Kidney glomerular epithelial cell (primary cell): ENCODE measurements around the gene IL10RA.
"Not testable (repeated sequence)": the region's sequence is repeated elsewhere in the genome, so short reads cannot be mapped to it uniquely, and the experiment has no call there.

Experiments
- DNase-seq: peaks from one replicate; lab custom pipeline; 2025; lab: John Stamatoyannopoulos, UW

IL10RA gene

DNA sequence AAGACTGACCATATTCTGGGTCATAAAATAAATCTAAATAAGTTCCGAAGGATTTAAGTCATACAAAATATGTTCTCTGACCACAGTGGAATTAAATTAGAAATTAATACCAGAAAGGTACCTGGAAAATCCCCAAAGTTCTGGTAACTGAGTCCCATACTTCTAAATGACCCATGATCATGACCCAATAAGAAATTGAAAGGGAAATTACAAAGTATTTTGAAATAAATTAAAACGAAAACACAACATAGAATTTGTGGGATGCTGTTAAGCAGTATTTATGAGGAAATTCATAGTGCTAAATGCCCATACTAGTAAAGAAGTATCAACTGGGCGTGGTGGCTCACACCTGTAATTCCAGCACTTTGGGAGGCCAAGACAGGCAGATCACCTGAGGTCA, 23.4 kb upstream of the IL10RA start:
- no peak for DNase-seq

DNA sequence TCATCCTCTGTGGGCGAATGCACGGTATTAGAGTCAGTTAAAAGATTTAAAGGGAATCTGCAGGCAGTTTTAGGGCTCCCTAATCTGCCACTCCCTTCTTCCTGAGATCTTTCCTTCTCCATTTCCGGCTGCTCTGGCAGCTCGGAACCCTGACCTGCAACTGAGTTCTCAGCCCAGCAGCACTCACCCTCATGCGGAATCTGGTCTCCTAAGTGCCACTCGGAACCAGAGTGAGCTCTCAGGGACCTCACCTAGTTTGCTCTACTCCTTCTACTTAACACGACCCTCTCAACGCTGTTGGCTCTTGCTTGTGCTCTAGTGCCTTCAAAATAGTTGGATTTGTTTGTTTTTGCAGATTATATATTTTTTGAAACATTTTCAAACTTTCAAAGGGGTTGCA, 19.3 kb upstream of the IL10RA start:
- DNase-seq = no peak

DNA sequence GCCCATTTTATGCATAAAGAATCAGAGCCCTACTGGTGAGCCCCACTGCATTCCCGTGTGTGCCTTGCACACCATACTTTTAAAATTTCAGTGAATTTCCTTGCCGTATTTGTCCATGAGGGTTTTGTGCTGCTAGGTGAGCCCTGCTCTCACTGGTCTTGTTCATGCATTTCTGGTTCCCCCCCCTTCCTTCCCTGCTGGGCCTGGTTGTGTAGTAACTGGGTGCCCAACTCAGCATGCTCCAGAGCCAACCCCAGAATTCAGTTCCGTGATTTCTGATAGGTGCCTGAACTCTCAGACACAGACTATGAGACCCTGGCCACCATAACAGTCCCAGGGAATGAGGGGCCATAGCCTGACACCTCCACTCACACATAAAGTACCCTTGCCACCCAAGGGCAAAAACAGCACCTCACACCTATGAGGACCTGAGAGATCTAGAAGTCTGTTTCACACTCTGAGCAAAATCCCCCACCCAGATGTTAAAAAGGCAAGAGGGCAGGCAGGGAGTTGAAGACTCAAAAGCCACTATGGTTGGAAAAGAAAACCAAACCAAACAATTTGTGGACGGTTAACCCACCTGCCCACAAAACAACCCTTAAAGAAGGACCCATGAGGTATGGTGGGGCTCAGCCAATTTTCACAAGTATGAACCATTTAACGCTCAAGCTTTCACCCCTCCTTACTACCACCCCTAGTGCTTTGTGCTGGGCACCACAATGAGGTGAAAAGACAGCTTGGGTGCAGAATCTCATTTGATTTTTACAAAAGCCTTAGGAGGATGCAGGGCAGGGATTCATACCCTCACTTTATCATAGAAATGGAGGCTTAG, 16.8 kb upstream of the IL10RA start:
- no peak for DNase-seq

DNA sequence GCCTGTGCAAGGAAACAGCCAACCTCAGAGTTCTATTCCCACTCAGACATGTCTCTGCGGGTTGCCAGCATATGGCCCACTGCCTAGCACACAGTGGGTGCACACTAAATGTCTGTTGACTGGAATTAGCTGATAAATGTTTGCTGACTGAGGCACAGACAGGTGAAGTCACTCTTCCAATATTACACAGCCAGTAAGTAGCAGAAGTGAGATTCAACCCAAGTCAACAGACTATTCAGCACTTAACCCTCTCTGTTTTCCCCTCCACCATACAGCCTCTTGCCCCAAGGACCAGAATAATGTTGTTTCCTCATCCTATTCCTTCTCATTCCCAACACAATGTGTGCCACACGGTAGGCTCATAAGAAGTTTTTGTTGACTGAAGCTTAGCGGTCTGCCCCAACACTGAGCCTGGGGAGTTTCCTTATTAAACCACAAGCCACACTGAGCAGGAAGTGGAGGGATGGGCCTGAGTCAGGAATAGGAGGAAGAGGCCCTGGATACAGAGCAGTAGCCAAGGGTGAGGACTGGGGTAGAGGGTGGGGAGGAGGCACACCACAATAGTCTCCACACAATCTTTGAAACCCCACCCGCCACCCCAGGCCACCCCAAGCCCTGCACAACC, 15.7 kb upstream of the IL10RA start:
- DNase-seq = peak; percentile 36

DNA sequence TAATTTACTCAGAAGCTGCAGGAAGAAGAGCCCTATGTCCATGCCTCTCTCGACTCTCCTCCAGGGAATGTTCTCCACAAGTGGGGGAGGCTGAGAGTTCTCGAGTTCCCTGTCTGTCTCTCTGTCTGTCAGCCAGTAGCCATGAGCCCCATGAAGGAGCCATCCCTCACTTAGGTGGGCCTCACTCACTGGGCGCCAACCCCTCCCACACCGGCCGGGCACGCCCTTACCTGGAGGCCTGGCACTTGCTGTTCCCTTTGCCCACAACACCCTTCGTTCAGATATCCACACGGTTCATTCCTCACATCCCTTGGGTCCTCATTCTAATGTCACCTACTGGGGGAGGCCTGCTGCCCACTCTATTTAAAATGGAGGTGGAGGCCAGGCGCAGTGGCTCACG, 14.2 kb upstream of the IL10RA start:
- no peak for DNase-seq

DNA sequence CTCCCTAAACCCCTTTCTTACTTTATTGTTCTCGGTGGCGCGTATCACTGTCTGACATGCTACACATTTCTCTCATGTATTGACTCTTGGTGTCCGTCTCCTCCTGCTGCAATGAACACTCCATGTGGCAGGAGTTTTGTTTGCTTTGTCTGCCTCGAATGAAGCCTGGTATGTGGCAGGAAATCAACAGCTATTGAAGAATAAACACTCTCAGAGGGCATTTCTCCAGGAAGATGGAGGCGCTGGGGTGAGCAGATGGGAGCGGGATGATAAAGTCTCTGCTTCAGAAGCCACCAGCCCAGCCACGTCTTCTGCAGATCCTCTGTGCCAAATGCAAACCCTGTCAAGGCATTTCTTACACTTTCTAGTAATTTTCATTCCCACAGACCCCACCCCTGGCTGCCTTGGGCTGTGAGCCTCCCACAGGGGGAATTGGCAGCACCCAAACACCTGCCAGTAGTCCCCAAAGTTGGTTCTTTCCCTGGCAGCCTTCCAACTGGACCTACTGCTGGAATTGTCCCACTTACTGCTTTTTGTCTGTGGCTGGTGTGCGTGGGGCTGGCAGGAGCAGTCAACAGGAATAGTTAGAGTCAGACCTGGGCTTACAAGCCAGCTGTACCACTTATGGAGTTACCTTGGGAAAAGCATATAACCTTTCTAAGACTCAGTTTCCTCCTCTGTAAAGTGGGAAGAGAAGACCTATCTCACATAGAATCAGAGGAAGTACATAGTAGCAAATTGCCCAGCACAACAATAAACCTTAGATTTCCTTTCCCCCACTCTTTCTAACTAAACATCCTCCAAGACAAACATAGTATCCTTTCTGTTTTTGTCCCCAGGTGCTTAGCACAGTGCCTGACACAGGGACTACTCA, 13.3 kb upstream of the IL10RA start:
- DNase-seq = peak; percentile 49

DNA sequence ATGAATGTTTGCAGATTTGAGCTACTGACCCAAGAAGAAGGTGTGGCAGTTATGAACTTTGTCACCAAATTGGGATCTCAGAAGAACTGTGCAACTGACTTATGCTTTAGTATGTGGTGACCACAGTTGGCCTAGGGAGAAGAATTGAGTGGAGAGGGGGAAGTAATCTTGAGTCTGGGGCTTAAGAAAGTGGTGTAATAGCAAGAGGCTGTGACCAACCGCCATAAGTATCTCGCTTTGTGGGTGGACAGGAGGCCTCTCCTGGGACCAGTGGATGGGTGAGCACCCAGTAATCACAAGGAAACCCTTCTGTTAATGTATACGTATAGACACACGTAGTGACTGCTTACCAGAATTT, 12.7 kb upstream of the IL10RA start:
- no peak for DNase-seq

DNA sequence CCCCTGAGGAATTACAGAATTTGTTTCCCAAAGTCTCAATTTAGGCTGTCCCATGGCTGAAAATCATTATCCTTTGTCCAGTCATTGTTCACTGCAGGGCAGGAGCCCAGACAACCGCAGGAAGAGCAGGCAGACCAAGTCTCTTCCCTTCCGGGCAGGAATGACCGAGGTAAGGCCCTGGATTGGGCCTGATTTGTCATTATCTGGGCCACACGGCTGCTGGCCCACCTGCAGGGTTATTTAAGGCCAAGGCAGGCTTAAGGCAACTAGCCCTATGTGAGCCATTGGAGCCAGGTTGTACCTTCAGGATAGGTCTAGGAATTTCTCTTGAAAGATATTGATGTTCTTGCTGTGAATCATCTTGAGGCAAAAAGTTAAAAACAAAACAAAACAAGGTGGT, 9.7 kb upstream of the IL10RA start:
- DNase-seq = no peak

DNA sequence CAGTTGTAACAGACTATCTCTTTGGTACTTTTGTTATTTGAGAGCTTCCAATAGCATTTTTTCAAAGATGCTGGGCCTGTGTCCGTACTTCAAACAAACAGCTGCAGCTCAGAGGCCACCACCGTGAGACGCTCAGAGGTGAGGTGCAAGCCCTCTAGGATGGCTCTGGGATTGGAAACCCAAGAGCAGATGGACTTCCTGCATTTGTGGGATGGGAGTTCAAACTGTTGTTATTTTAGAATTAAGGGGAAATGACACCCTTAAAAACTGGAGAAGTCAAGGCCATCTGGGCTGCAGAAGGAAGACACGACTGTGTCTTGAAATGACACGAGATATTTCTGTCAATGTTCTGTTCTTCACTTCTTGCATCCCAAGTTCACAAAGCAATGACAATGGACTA, 9.2 kb upstream of the IL10RA start:
- DNase-seq = no peak

DNA sequence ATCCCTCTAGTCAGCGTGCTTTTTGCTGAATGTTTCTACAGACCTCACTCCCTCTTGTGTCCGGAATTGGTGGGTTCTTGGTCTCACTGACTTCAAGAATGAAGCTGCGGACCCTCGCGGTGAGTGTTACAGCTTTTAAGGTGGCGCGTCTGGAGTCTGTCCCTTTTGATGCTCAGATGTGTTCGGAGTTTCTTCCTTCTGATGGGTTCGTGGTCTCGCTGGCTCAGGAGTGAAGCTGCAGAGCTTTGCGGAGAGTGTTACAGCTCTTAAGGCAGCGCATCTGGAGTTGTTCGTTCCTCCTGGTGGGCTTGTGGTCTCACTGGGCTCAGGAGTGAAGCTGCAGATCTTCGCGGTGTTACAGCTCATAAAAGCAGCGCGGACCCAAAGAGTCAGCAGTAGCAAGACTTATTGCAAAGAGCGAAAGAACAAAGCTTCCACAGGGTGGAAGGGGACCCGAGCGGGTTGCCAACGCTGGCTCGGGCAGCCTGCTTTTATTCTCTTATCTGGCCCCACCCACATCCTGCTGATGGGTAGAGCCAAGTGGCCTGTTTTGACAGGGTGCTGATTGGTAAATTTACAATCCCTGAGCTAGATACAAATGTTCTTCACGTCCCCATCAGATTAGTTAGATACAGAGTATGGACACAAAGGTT, 8.5 kb upstream of the IL10RA start:
- not testable (repeated sequence) for DNase-seq

DNA sequence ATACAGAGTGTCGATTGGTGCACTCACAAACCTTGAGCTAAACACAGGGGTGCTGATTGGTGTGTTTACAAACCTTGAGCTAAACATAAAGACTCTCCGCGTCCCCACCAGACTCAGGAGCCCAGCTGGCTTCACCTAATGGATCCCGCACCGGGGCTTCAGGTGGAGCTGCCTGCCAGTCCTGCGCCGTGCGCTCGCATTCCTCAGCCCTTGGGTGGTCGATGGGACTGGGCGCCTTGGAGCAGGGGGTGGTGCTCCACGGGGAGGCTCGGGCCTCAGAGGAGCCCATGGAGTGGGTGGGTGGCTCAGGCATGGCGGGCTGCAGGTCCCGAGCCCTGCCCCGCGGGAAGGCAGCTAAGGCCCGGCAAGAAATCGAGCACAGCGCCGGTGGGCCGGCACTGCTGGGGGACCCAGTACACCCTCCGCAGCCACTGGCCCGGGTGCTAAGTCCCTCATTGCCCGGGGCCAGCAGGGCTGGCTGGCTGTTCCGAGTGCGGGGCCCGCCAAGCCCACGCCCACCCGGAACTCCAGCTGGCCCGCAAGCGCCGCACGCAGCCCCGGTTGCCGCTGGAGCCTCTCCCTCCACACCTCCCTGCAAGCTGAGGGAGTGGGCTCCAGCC, 7.8 kb upstream of the IL10RA start:
- DNase-seq = not testable (repeated sequence)

DNA sequence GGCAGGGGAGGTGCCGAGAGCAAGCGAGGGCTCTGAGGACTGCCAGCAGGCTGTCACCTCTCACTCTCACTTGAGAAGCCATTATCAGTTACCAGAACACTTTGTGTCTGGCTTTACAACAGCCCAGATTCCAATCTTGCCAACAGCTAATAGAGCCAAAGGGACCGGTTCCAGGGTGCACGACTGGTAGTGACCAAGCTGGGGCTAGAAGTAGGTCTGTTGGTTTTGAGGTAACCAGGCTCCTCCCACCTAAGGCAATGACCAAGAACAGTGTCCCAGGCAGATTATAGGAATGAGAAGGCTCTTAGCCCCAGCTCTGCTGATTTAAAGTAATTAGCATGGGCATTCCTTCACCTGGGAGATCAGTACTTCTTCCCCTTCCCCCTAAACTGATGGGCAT, 7.2 kb upstream of the IL10RA start:
- no peak for DNase-seq

DNA sequence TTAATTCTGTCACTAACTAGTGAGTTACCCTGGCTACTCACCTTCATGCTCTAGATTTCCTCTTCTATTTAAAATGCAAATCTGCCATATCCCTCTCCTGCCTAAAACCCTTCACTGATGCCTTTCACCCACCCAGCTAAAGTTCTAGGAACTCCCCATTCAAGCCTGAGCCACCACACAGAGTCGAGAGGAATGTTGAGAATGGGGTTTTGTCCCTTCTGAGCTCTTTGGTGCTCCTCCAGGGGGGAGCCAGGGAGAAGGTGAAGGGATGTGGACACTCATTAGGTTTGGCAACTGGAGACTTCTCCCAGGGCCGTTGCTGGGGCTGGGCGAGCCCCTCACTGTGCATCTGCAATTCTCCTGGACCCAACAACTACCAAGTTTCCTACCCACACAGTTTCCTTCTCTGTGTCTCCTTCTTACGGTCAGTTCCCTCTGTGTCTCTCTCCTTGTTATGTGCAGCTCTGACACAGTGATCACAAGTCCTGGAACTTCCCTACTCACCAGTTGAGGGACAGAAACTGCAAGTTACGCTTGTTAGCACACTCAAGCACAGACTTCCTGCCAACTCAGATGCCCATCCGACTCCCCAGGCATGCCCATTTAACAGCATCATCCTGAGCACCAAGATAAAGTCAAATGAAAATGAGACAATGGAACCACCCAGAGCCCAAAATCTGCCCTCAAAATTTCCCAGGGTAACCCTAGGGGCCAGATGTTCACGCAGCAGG, 6.5 kb upstream of the IL10RA start:
- DNase-seq = no peak

DNA sequence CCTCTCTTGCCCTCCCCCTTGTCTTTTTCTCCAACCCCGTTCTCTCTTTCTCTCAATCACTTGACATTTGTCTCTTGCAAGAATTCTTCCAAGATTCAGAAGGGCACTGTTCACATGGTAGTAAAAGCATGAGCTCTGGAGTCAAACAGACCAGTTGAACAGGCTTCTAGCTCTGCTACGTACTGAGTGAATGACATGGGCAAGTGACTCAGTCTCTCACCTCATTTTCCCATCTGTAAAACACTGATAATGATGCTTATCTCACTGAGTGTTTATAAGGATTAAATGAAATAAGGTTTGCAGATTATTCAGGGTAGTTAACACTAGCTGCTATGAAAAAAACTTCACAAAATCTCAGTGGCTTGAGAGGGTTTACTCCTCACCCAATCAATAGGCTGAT, 5.9 kb upstream of the IL10RA start:
- DNase-seq = no peak

DNA sequence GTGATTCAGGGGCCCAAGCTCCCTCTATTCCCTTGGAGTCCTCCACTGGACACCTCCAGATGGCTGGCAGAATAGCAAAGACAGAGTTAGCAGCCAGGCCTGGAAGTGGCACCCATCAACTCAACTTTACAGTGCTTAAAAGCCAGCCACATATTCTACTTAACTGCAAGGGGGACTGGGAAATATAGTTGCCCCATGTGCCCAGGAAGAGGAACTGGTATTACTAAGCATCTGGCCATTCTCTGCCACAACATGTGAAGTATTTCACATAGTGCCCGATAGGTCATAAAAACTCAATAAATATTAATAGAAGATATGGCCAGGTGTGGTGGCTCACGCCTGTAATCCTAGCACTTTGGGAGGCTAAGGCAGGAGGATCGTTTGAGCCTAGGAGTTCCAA, 5.5 kb upstream of the IL10RA start:
- DNase-seq = no peak

DNA sequence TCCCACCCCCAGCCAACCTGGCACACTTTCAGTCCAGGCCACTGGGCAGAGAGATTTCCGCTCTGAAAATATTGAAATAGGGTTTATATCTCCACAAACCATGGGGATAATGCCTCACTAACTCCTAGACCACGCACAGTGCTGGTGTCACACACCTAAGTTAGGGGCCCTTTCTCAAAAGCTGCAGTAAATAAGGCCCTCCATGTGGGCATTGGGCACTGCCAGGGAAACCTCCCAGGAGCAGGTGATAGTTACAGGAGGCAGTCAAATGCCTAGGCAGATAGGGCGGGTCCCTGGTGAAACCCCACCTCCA, 3.1 kb upstream of the IL10RA start:
- DNase-seq = no peak

DNA sequence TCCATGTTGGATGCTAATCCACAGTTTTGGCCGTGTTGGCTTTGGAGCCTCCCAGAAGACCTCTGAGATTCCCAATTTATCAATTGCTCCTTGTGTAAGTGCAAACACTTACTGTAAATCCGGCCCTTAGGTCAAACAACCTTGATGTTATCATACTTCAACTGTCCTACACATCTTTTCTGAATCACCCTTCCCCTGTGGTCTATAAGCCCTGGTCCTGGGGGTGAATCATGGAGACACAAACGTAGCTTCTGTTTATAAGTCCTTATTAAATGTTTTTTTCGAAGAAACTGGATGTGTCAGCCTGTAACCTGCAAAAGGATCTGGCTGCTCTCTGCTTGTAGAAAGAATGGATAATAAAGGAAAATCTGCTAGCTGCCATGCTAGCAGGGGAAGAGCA, 1.7 kb upstream of the IL10RA start:
- DNase-seq = no peak

DNA sequence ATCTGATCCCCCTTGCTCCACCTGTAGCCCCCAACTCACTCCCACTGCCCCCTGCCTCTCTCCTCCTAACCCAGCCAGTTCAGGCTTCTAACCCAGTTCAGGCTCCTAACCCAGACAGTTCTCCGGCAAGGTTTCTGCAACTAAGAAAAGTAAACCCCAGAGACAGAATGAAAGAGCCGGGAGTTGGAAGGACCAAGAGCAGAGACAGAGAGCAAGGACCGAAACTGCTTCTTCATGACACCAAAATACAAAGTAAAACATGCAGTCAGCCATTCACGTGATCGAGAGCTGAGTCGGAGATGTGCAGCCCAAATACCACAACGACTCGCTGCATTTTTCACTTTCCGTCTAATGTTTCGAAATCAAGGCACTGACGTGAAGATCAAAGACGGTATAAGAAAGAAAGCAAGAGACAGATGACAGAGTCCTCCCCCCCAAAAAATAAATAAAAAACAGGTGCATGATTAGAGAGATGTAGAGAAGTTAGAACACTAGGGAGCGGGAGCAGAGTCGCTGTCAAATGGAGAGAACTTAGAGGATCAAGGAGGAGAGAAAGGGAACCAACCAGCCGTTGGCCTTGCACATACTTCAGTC, 884 bp downstream of the IL10RA start:
- no peak for DNase-seq

DNA sequence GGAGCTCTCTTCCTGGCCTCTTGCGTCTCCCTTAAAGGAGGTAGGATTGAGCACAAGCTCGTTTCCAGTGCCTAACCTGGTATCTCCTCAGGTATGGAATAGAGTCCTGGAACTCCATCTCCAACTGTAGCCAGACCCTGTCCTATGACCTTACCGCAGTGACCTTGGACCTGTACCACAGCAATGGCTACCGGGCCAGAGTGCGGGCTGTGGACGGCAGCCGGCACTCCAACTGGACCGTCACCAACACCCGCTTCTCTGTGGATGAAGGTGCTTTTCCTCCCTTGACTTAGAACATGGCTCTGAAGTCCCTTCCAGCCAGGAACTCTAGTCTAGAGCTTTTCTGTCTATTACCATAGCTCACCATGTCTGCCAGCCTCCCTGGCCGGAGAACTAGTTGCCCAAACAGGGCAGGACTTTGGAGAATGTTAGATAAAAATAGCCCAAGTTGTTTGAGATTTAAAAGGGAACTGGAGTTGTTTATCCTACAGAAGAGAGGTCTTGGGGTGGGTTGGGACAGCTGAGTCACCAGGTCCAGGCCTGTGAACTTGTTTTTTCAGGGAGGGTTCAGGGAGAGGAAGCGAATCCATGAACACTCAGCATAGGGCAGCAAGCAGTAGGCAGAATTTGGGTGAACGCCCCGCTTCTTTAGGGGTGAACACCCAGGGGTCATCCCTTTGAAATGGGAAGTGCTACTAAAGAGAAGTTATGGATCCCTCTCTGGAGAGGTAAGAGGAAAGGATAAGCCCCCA, 3.3 kb downstream of the IL10RA start:
- no peak for DNase-seq

DNA sequence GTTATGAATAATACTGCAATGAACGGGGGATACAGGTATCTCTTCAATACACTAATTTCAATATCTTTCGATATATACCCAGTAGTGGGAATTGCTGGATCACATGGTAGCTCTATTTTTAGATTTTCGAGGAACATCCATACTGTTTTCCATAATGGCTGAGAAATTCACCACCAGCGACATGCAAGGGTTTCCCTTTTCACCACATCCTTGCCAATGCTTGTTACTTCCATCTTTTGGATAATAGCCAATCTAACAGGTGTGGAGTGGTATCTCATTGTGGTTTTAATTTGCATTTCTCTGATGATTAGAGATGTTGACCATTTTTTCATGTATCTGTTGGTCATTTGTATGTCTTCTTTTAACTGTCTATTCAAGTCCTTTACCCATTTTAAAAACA, 5.9 kb downstream of the IL10RA start:
- DNase-seq = no peak
